ENCODE data around the gene RNASE11. TPM values are rescaled to one million over a fixed set of nuclear protein-coding genes. Genes with fewer than 3 reads are reported as not detected.
"Not testable (repeated sequence)": the region's sequence is repeated elsewhere in the genome, so short reads cannot be mapped to it uniquely, and the experiment has no call there.

The RNASE11 gene
- total RNA-seq, 4 donors from 2014 or later: not detected

- no peak for DNase-seq (ENCODE audit: low spot score in 2 of 2)
- no peak overlapping the region for H3K4me3 ChIP-seq (ENCODE audit: low read depth, poor library complexity, severe bottlenecking)
- no peak for TF ChIP-seq POLR2A (IDR thresholded peaks at IDR 0.05)
- no peak for TF ChIP-seq CTCF (IDR thresholded peaks at IDR 0.05)
- 45 to 56% methylated on average over 8 of the region's 8 CpGs for WGBS, 2 donors
- intact Hi-C loops (cut with DNase I; ENCODE audit: low total_unique reads): no loop called here
Measured at GRCh38 chr14:20606190-20606901, 18.5 kb upstream of the RNASE11 start.

GRCh38 chr14:20603813-20604690 lies 16.3 kb upstream of the RNASE11 start:
- intact Hi-C loops (cut with DNase I; ENCODE audit: low total_unique reads): no loop called here
- WGBS, 2 donors: 79 to 88% methylated on average over 13 of the region's 13 CpGs
- no peak overlapping the region for H3K4me3 ChIP-seq (ENCODE audit: low read depth, poor library complexity, severe bottlenecking)
- DNase-seq (ENCODE audit: low spot score in 2 of 2): no peak
- TF ChIP-seq CTCF (IDR thresholded peaks at IDR 0.05) (no peak), POLR2A (IDR thresholded peaks at IDR 0.05) (no peak)

DNA sequence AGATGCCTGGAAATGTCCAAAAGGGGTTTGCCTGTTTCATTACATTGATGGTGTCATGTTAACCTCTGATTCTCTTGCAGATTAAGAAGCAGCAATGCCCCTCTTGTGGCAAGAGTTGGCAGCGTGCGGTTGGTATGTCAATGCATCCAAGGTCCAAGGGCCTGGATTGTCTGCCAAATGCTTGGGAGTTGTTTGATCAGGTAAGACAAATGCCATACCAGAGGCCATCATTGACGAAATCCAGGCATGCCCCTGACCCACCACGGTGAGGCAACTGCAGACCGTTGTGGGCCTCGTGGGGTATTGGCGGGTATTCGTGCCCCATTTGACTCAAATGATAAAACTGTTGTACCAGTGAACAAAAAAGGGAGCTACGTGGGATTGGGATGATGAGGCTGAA lies 14.8 kb upstream of the RNASE11 start:
- intact Hi-C loops (cut with DNase I; ENCODE audit: low total_unique reads): no loop called here
- H3K4me3 ChIP-seq (ENCODE audit: low read depth, poor library complexity, severe bottlenecking): no peak overlapping the region
- WGBS, 2 donors: 90 to 93% methylated on average over 9 of the region's 9 CpGs
- no peak for TF ChIP-seq POLR2A (IDR thresholded peaks at IDR 0.05)
- TF ChIP-seq CTCF (IDR thresholded peaks at IDR 0.05): no peak
- no peak for DNase-seq (ENCODE audit: low spot score in 2 of 2)

GRCh38 chr14:20601522-20601921 lies 13.7 kb upstream of the RNASE11 start:
- no peak for DNase-seq (ENCODE audit: low spot score in 2 of 2)
- intact Hi-C loops (cut with DNase I; ENCODE audit: low total_unique reads): no loop called here
- 74 to 75% methylated on average over 12 of the region's 12 CpGs for WGBS, 2 donors
- H3K4me3 ChIP-seq (ENCODE audit: low read depth, poor library complexity, severe bottlenecking): no peak overlapping the region
- no peak for TF ChIP-seq POLR2A (IDR thresholded peaks at IDR 0.05)

DNA sequence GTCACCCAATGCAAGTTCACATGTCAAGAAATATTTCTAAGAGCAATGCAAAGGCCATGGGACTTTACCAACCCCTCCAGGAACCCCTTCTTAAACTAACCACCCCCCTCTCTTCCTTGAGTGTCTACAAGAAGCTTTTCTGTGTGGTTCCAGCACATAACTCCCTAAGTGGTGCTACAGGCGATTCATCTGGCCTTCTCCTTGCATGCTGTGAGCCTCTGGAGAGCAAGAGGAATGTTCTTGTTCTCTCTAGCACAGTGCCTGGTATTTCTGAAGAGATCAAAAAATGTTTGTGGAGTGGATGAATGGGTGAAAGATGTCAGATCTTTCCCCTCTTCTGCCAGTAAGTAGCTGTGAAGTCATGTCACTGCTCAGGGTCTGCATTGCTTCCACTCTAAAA lies 9.3 kb upstream of the RNASE11 start:
- intact Hi-C loops (cut with DNase I; ENCODE audit: low total_unique reads): no loop called here
- no peak overlapping the region for H3K4me3 ChIP-seq (ENCODE audit: low read depth, poor library complexity, severe bottlenecking)
- DNase-seq (ENCODE audit: low spot score in 2 of 2): no peak
- 79 to 88% methylated on average over 1 of the region's 1 CpG for WGBS, 2 donors
- TF ChIP-seq CTCF (IDR thresholded peaks at IDR 0.05) (no peak), POLR2A (IDR thresholded peaks at IDR 0.05) (no peak)

DNA sequence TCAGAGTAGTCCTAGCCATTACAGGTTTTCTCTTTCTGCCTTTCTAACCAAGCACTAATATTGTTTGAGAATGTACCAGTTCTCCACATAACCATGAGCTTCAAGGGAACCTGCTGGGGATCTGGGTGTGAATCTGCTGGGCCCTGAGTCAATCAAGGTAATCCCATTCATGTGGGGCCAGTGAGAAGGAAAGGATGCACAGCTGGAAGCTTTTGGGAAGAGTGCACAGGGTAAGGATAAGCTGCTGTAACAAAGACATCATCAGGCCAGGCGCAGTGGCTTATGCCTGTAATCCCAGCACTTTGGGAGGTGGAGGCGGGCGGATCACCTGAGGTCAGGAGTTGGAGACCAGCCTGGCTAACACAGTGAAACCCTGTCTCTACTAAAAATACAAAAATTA lies 7.9 kb upstream of the RNASE11 start:
- intact Hi-C loops (cut with DNase I; ENCODE audit: low total_unique reads); H3K4me3 ChIP-seq (ENCODE audit: low read depth, poor library complexity, severe bottlenecking); DNase-seq (ENCODE audit: low spot score in 2 of 2): not testable (repeated sequence)
- WGBS, 2 donors: 97 to 100% methylated on average over 3 of the region's 3 CpGs
